ENCODE results near the gene PROM1.

DNA sequence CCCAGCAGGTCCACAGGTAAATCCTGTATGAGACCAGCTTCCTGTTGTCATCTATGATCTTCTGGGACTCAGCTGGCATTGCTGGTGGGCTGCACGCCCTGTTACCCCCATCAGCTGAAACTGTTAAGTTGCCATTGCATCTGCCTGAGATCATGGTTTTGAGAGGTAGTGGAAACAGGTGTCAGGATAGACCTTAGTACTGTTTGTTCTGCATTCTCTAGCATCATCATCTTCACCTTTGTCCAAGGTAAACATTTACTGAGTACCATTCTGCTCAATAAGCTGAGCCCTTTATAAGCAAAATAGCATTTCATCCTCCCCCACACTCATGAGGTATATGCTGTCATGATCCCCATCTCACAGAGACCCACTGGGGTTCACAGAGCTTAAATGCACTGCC, 42.9 kb upstream of the PROM1 start:
- TF ChIP-seq POLR2A (IDR thresholded peaks at IDR 0.05; ENCODE audit: low read length) (no peak), GATA1 (IDR thresholded peaks at IDR 0.05; ENCODE audit: low read depth, low read length) (no peak)
